K562 (cell line): ENCODE measurements around the gene PRCC. TPM values are rescaled to one million over a fixed set of nuclear protein-coding genes. Genes with fewer than 3 reads are reported as not detected.

Experiments used
- ATAC-seq: fragments of 200-7000 bp; cut with Tn5 transposase; 3 replicates; pipeline ENCODE4 v1.9.1; 2020; ENCODE audit warnings: moderate library complexity
- Bru-seq: library from RNA; stranded (reverse); fragments of 400-500 nt; gene quantifications from one replicate; lab custom pipeline; 2021; lab: Mats Ljungman, UMichigan
- BruChase-seq, 2 experiments: library from RNA; stranded (reverse); fragments of 400-500 nt; gene quantifications; one replicate each; lab custom pipeline; 2021; lab: Mats Ljungman, UMichigan
- BruUV-seq: library from RNA; stranded (reverse); fragments of 400-500 nt; replicated peaks from 2 replicates; lab custom pipeline; 2021; lab: Mats Ljungman, UMichigan
- CTCF ChIA-PET: fragments of 300-600 bp; formaldehyde crosslinking; extraction: SDS; loops from one replicate; lab custom pipeline; 2021; ENCODE audit warnings: low intra/inter-chr PET ratio; lab: Yijun Ruan, JAX
- POLR2A ChIA-PET: fragments of 300-600, 350-650 bp; sonication (Branson Sonifier 250); formaldehyde crosslinking; extraction: SDS; loops from one replicate; lab custom pipeline; 2021; ENCODE audit warnings: antibody characterized with exemption, inconsistent platforms; lab: Yijun Ruan, JAX
- DNase-seq, 4 experiments: peaks; one replicate each; pipeline versions ENCODE4 v3.0.0 to v3.0.0-alpha.2; 2011 to 2018; ENCODE audit warnings: low spot score in 3 of 4, mixed read lengths in 3 of 4; ENCODE audit errors: extremely low read depth in 1 of 4
- FAIRE-seq: peaks from 2 replicates; lab custom pipeline; 2011; peaks lifted over from hg19 to GRCh38; lab: Jason Lieb, UNC
- H2AFZ ChIP-seq: 2 replicates; pipeline ENCODE4 v1.6.0; 2011; ENCODE audit warnings: low read depth, low read length, control low read depth, inconsistent platforms
- H3K27ac ChIP-seq: fragments of 200-600 bp; 3 replicates; pipeline ENCODE4 v1.8.0; 2011; ENCODE audit warnings: low read depth, mild to moderate bottlenecking, control low read depth, inconsistent platforms, low read length, moderate library complexity, mixed read lengths; ENCODE audit errors: extremely low read depth
- H3K27me3 ChIP-seq, 2 experiments: fragments of 300-600 bp in 1 of 2; 2 replicates in 1 of 2; 3 replicates in 1 of 2; pipeline versions ENCODE4 v1.6.0 to v1.8.0; 2011; ENCODE audit warnings: inconsistent platforms in 2 of 2, low read length in 2 of 2, mild to moderate bottlenecking in 1 of 2, mixed read lengths in 1 of 2, moderate library complexity in 1 of 2; ENCODE audit not compliant: control insufficient read depth in 2 of 2, insufficient read depth in 2 of 2
- H3K36me3 ChIP-seq: fragments of 300-600 bp; 3 replicates; pipeline ENCODE4 v1.8.0; 2011; ENCODE audit warnings: mild to moderate bottlenecking, low read length, inconsistent platforms; ENCODE audit not compliant: control insufficient read depth, insufficient read depth
- H3K4me1 ChIP-seq, 2 experiments: fragments of 200-600 bp in 1 of 2; replicated peaks in 1 of 2; 2 replicates in 1 of 2; 3 replicates in 1 of 2; pipeline versions ENCODE4 v1.5.1 to v1.8.0; 2011; ENCODE audit warnings: inconsistent platforms in 2 of 2, low read length in 2 of 2, mild to moderate bottlenecking in 1 of 2, mixed read lengths in 1 of 2, moderate library complexity in 1 of 2; ENCODE audit not compliant: control insufficient read depth in 2 of 2, insufficient read depth in 2 of 2
- H3K4me2 ChIP-seq: 2 replicates; pipeline ENCODE4 v1.6.1; 2011; ENCODE audit warnings: low read length, control low read depth, inconsistent platforms, mixed read lengths; ENCODE audit not compliant: insufficient read depth
- H3K4me3 ChIP-seq: fragments of 200-600 bp; sonication (generic), shearing (Covaris generic); 2 replicates; pipeline ENCODE4 v1.5.1; 2016; ENCODE audit warnings: control low read depth, inconsistent platforms
- H3K79me2 ChIP-seq: fragments of 200-600 bp; 3 replicates; pipeline ENCODE4 v1.8.0; 2011; ENCODE audit warnings: low read length, inconsistent platforms; ENCODE audit not compliant: control insufficient read depth, insufficient read depth
- H3K9ac ChIP-seq, 2 experiments: 2 replicates each; pipeline versions ENCODE4 v1.6.0 to v1.6.1; 2011; ENCODE audit warnings: low read depth in 2 of 2, low read length in 2 of 2, control low read depth in 1 of 2, inconsistent platforms in 1 of 2, mild to moderate bottlenecking in 1 of 2, mixed read lengths in 1 of 2; ENCODE audit not compliant: insufficient read depth in 1 of 2
- H3K9me1 ChIP-seq: one replicate; pipeline ENCODE4 v1.6.0; 2011; ENCODE audit warnings: inconsistent platforms, mild to moderate bottlenecking, low read length, moderate library complexity; ENCODE audit not compliant: control insufficient read depth, insufficient read depth
- H3K9me3 ChIP-seq: replicated peaks from 2 replicates; pipeline ENCODE4 v1.5.1; 2011; ENCODE audit warnings: low read depth, low read length, inconsistent platforms; ENCODE audit not compliant: control insufficient read depth, insufficient read depth
- H4K20me1 ChIP-seq: replicated peaks from 2 replicates; pipeline ENCODE4 v1.6.1; 2011; ENCODE audit warnings: low read length, inconsistent platforms, mixed read lengths; ENCODE audit not compliant: control insufficient read depth, insufficient read depth
- ETS2 ChIP-seq: IDR thresholded peaks from 2 replicates; pipeline ENCODE4 v1.6.1; 2016; ENCODE audit warnings: borderline replicate concordance, missing genetic modification characterization, mild to moderate bottlenecking, moderate library complexity, missing compliant biosample characterization; ENCODE audit not compliant: poor library complexity, severe bottlenecking
- MTA1 ChIP-seq: fragments of 450-650 bp; IDR thresholded peaks from 2 replicates; pipeline ENCODE4 v1.6.1; 2017; ENCODE audit warnings: borderline replicate concordance
- REST ChIP-seq, 2 experiments: fragments of 450-650 bp; formaldehyde crosslinking in 1 of 2; IDR thresholded peaks; 2 replicates each; pipeline versions ENCODE4 v1.4.0 to v1.6.1; 2014 to 2020; ENCODE audit warnings: mild to moderate bottlenecking in 2 of 2, borderline replicate concordance in 1 of 2, low read depth in 1 of 2
- SMARCA4 ChIP-seq: fragments of 450-650 bp; IDR thresholded peaks from 2 replicates; pipeline ENCODE4 v1.6.1; 2016
- WGBS: fragments of 100-300 bp; shearing (Covaris generic); methylation state at CpG from one replicate; pipeline ENCODE4 v1.1.6; 2016; ENCODE audit warnings: low coverage, mixed read lengths; ENCODE audit not compliant: insufficient coverage; ENCODE audit errors: missing lambda C conversion rate; 5-methylcytosine and 5-hydroxymethylcytosine counted together
- in situ Hi-C: fragments of 300-500 bp; cut with MboI; formaldehyde crosslinking; loops from 4 replicates; pipeline ENCODE4 v1.15.0; 2018; ENCODE audit warnings: inconsistent platforms, mixed read lengths
- intact Hi-C: fragments of 100-400 bp; cut with micrococcal nuclease; formaldehyde crosslinking; loops from 2 replicates; pipeline ENCODE4 v1.14.2; 2022
- long read RNA-seq, 3 experiments: library from polyadenylated mRNA in 2 of 3; library from RNA in 1 of 3; unstranded in 2 of 3; stranded (forward) in 1 of 3; transcript quantifications; one replicate each; pipeline ENCODE4 v2.0.0, GENCODE V29; 2019 to 2022
- polyA minus RNA-seq, 3 experiments: library from RNA; depleted of rRNA, polyadenylated mRNA; stranded (reverse); fragments of >200 nt; gene quantifications; 2 replicates each; pipeline ENCODE4 v1.2.3, GENCODE V29; 2011
- polyA plus RNA-seq, 8 experiments: library from polyadenylated mRNA; depleted of rRNA in 4 of 8; stranded (reverse) in 5 of 8; unstranded in 3 of 8; fragments of >200 nt; fragmentation: Nextera tagmentation in 2 of 8; fragmentation: Illumina TruSeq in 1 of 8; extraction: Ambion mirVana in 2 of 8; extraction: Trizol in 1 of 8; gene quantifications; 2 replicates each; pipeline versions ENCODE4 v1.2.1 to v1.2.3, GENCODE V29; 2011 to 2014; ENCODE audit warnings: inconsistent platforms in 1 of 8, missing spikeins in 1 of 8
- total RNA-seq, 7 experiments: library from RNA; depleted of rRNA in 6 of 7; stranded (reverse); fragments of >200 nt in 6 of 7; fragmentation: Illumina TruSeq in 2 of 7; extraction: Trizol in 2 of 7; gene quantifications; 2 replicates each; pipeline versions ENCODE4 v1.2.1 to v1.2.3, GENCODE V29; 2011 to 2021; ENCODE audit warnings: low replicate concordance in 1 of 7

Gene PRCC
- 111 and 116 TPM in 2 replicates for total RNA-seq (2011; cell fraction: chromatin; rRNA removed; ENCODE audit: low replicate concordance)
- 71.5 and 89.1 TPM in 2 replicates for total RNA-seq (2011; cell fraction: nucleolus; rRNA removed)
- total RNA-seq (2011; cell fraction: nucleoplasm; rRNA removed): 86.8 and 90.6 TPM in 2 replicates
- total RNA-seq (2014; rRNA removed): 51.0 and 86.2 TPM in 2 replicates
- 32.1 and 35.1 TPM in 2 replicates for total RNA-seq (2014; rRNA removed; fragmentation: Illumina TruSeq; extraction: Trizol)
- total RNA-seq (2015; rRNA removed; fragmentation: Illumina TruSeq; extraction: Trizol): 35.8 and 41.1 TPM in 2 replicates
- 85.3 and 89.5 TPM in 2 replicates for total RNA-seq (2021)
- 38.8 and 70.2 TPM in 2 replicates for polyA plus RNA-seq (2011; rRNA removed)
- polyA plus RNA-seq (2011; cell fraction: cytosol; rRNA removed): 75.7 and 85.5 TPM in 2 replicates
- polyA plus RNA-seq (2011; cell fraction: nucleus; rRNA removed): 64.3 and 89.5 TPM in 2 replicates
- polyA plus RNA-seq (2012): 58.6 and 81.0 TPM in 2 replicates
- 133 and 201 TPM in 2 replicates for polyA plus RNA-seq (2014; fragmentation: Illumina TruSeq; extraction: Trizol)
- polyA plus RNA-seq (2014; fragmentation: Nextera tagmentation; extraction: Ambion mirVana): 10 to 100 TPM; 23.9 to 25.5 TPM
- 53.6 and 68.0 TPM in 2 replicates for polyA plus RNA-seq (2014; rRNA removed)
- polyA minus RNA-seq (2011; rRNA and poly(A)+ RNA removed): 66.4 and 76.9 TPM in 2 replicates
- polyA minus RNA-seq (2011; cell fraction: cytosol; rRNA and poly(A)+ RNA removed): 41.1 and 58.4 TPM in 2 replicates
- polyA minus RNA-seq (2011; cell fraction: nucleus; rRNA and poly(A)+ RNA removed): 21.8 and 33.0 TPM in 2 replicates
- percentile 85 among the genes with signal in this experiment for Bru-seq, nascent RNA
- BruChase-seq, experiment 1, labeled RNA remaining after a 2-hour chase: percentile 90 among the genes with signal in this experiment
- percentile 90 among the genes with signal in this experiment for BruChase-seq, experiment 2, labeled RNA remaining after a 6-hour chase
- long read RNA-seq, experiment 1, transcript PRCC-201 (7 exons, 2,105 nt): major isoform, 97 of 201 reads
- long read RNA-seq, experiment 1, partial matches to known transcripts: 79 of 201 reads
- long read RNA-seq, experiment 1, other reads (novel, unspliced or antisense): 22 of 201 reads
- long read RNA-seq, experiment 2, transcript PRCC-201 (7 exons, 2,105 nt): major isoform, 77 of 112 reads
- long read RNA-seq, experiment 2, partial matches to known transcripts: 19 of 112 reads
- long read RNA-seq, experiment 2, other reads (novel, unspliced or antisense): 16 of 112 reads
- long read RNA-seq, experiment 3, transcript PRCC-201 (7 exons, 2,105 nt): major isoform, 36 of 46 reads
- long read RNA-seq, experiment 3, partial matches to known transcripts: 2 of 46 reads
- long read RNA-seq, experiment 3, other reads (novel, unspliced or antisense): 8 of 46 reads

GRCh38 chr1:156767101-156767878, at the start of gene PRCC:
Gene PRCC, plus strand, starts transcription at chr1:156767535. Its CDS starts 237 bp downstream, at chr1:156767772.
- peak; percentile 94 for ATAC-seq
- H3K36me3 ChIP-seq: peaks cover 22% of the 10 kb centered on the region
- FAIRE-seq: peak; percentile 100
- peak within 1 kb of the TSS; percentile 98 for H3K4me2 ChIP-seq
- under 1% methylated on average over 40 of the region's 50 CpGs for WGBS
- ChIA-PET CTCF (interaction anchor here (1.0 kb wide), 1 partner anchor 38 kb away, joined by 3 read pairs; no protein-coding TSS in a partner anchor), POLR2A (interaction anchor here (0.5 to 3.2 kb wide), 17 partner anchors 9 to 104 kb away, joined by 3 to 27 read pairs (median 4); partner anchors contain the start of genes HDGF, ISG20L2, METTL25B and MRPL24)
- peak; percentile 87 to 99 (median 89) for DNase-seq
- no peaks in the 10 kb centered on the region for H3K9me1 ChIP-seq
- H3K79me2 ChIP-seq: peaks cover 61% of the 10 kb centered on the region
- peak within 1 kb of the TSS; percentile 84 for H3K27ac ChIP-seq
- no peaks in the 10 kb centered on the region for H3K9me3 ChIP-seq
- peak within 1 kb of the TSS; percentile 88 for H3K4me3 ChIP-seq
- peaks cover 17 to 22% of the 10 kb centered on the region in 2 experiments; a peak in 3 of 5 replicates for H3K4me1 ChIP-seq
- in situ Hi-C loops (loop anchor here (5.0 kb wide), 1 partner anchor 40 kb away; the partner anchor contains the start of genes ISG20L2 and METTL25B), intact Hi-C loops (loop anchor here (1.0 to 2.0 kb wide), 3 partner anchors 16 to 40 kb away; partner anchors contain the start of genes HDGF and MRPL24)
- H3K27me3 ChIP-seq: no peaks in the 10 kb centered on the region
- peak within 1 kb of the TSS; percentile 89 for H2AFZ ChIP-seq
- no peaks in the 10 kb centered on the region for H4K20me1 ChIP-seq
- H3K9ac ChIP-seq: peak within 1 kb of the TSS; percentile 91 to 98
- TSS peak; percentile 64 for BruUV-seq
- TF ChIP-seq ETS2 (tag) (no peak), MTA1 (peak; percentile 92), REST (IDR thresholded peaks at IDR 0.05; ENCODE audit: borderline replicate concordance) (no peak), REST (CRISPR knock-in tag; IDR thresholded peaks at IDR 0.05; ENCODE audit: low read depth) (no peak), SMARCA4 (no peak)
